Hepatocyte (in vitro differentiated cells): ENCODE measurements around the gene UGT1A10.

Source experiments
- CTCF ChIP-seq: fragments of 200-600 bp; sonication (generic); IDR thresholded peaks from 2 replicates; pipeline ENCODE4 v1.5.1; 2016; ENCODE audit warnings: antibody characterized with exemption, mild to moderate bottlenecking; ENCODE audit not compliant: poor library complexity
- EZH2 ChIP-seq: fragments of 200-600 bp; sonication (generic); IDR thresholded peaks from 2 replicates; pipeline ENCODE4 v1.6.1; 2016; ENCODE audit warnings: antibody characterized with exemption, mild to moderate bottlenecking, borderline replicate concordance

- no peak for TF ChIP-seq CTCF
- no peak for TF ChIP-seq EZH2
These were observed 31.4 kb upstream of the UGT1A10 start for GRCh38 chr2:233604826-233605225.
